IPS-15b (cell line): ENCODE results near the gene PHF10.

Source experiments
- H3K27me3 ChIP-seq: one replicate; pipeline ENCODE4 v1.6.1; 2013; ENCODE audit warnings: low read length; ENCODE audit not compliant: control insufficient read depth, insufficient read depth
- H3K36me3 ChIP-seq: one replicate; pipeline ENCODE4 v1.6.1; 2013; ENCODE audit warnings: low read length; ENCODE audit not compliant: control insufficient read depth, insufficient read depth
- H3K4me1 ChIP-seq: one replicate; pipeline ENCODE4 v1.6.1; 2013; ENCODE audit warnings: mild to moderate bottlenecking, low read length; ENCODE audit not compliant: control insufficient read depth, insufficient read depth
- H3K4me3 ChIP-seq: one replicate; pipeline ENCODE4 v1.5.1; 2013; ENCODE audit warnings: low read depth, low read length
- H3K9ac ChIP-seq: one replicate; pipeline ENCODE4 v1.6.1; 2013; ENCODE audit warnings: low read depth, mild to moderate bottlenecking, low read length
- H3K9me3 ChIP-seq: one replicate; pipeline ENCODE4 v1.6.1; 2013; ENCODE audit warnings: mild to moderate bottlenecking, low read length; ENCODE audit not compliant: control insufficient read depth, insufficient read depth

The PHF10 gene

GRCh38 chr6:169668203-169668847 is 56.0 kb downstream of the PHF10 start:
- Histone ChIP-seq H3K4me1 (peaks cover 4% of the 10 kb centered on the region), H3K9me3 (no peaks in the 10 kb centered on the region), H3K36me3 (peaks cover 18% of the 10 kb centered on the region), H3K27me3 (no peaks in the 10 kb centered on the region), H3K9ac (no peak overlapping the region), H3K4me3 (no peak overlapping the region)

- H3K4me1 ChIP-seq, result peaks cover 4% of the 10 kb centered on the region
- no peak overlapping the region for H3K4me3 ChIP-seq
- no peaks in the 10 kb centered on the region for H3K9me3 ChIP-seq
- no peak overlapping the region for H3K9ac ChIP-seq
- H3K36me3 ChIP-seq, result peaks cover 19% of the 10 kb centered on the region
- H3K27me3 ChIP-seq, result no peaks in the 10 kb centered on the region
These were observed 56.6 kb downstream of the PHF10 start for GRCh38 chr6:169667716-169668115.

- Histone ChIP-seq H3K27me3 (no peaks in the 10 kb centered on the region), H3K36me3 (peaks cover 18% of the 10 kb centered on the region), H3K9me3 (no peaks in the 10 kb centered on the region), H3K9ac (no peak overlapping the region), H3K4me1 (peaks cover 4% of the 10 kb centered on the region), H3K4me3 (no peak overlapping the region)
These were observed 57.9 kb downstream of the PHF10 start for GRCh38 chr6:169666441-169666840.

GRCh38 chr6:169665289-169665688 is 59.0 kb downstream of the PHF10 start:
- peaks cover 4% of the 10 kb centered on the region for H3K4me1 ChIP-seq
- no peaks in the 10 kb centered on the region for H3K9me3 ChIP-seq
- no peaks in the 10 kb centered on the region for H3K27me3 ChIP-seq
- no peak overlapping the region for H3K9ac ChIP-seq
- peaks cover 19% of the 10 kb centered on the region for H3K36me3 ChIP-seq
- H3K4me3 ChIP-seq, result no peak overlapping the region

- H3K4me1 ChIP-seq, result peaks cover 4% of the 10 kb centered on the region
- H3K9ac ChIP-seq, result no peak overlapping the region
- H3K9me3 ChIP-seq, result no peaks in the 10 kb centered on the region
- H3K27me3 ChIP-seq, result no peaks in the 10 kb centered on the region
- H3K4me3 ChIP-seq, result no peak overlapping the region
- H3K36me3 ChIP-seq, result peaks cover 24% of the 10 kb centered on the region
These were observed 60.1 kb downstream of the PHF10 start for GRCh38 chr6:169664227-169664626.

GRCh38 chr6:169663468-169663867 is 60.8 kb downstream of the PHF10 start:
- no peaks in the 10 kb centered on the region for H3K4me1 ChIP-seq
- no peak overlapping the region for H3K4me3 ChIP-seq
- H3K9me3 ChIP-seq, result no peaks in the 10 kb centered on the region
- H3K9ac ChIP-seq, result no peak overlapping the region
- no peaks in the 10 kb centered on the region for H3K27me3 ChIP-seq
- H3K36me3 ChIP-seq, result peaks cover 26% of the 10 kb centered on the region

GRCh38 chr6:169661391-169661756 is 62.9 kb downstream of the PHF10 start:
- H3K4me3 ChIP-seq, result no peak overlapping the region
- no peaks in the 10 kb centered on the region for H3K27me3 ChIP-seq
- H3K9ac ChIP-seq, result no peak overlapping the region
- peaks cover 35% of the 10 kb centered on the region for H3K36me3 ChIP-seq
- H3K4me1 ChIP-seq, result no peaks in the 10 kb centered on the region
- H3K9me3 ChIP-seq, result no peaks in the 10 kb centered on the region

GRCh38 chr6:169660751-169661390 is 63.4 kb downstream of the PHF10 start:
- H3K4me1 ChIP-seq, result no peaks in the 10 kb centered on the region
- no peak overlapping the region for H3K9ac ChIP-seq
- no peaks in the 10 kb centered on the region for H3K27me3 ChIP-seq
- H3K36me3 ChIP-seq, result peaks cover 38% of the 10 kb centered on the region
- no peaks in the 10 kb centered on the region for H3K9me3 ChIP-seq
- H3K4me3 ChIP-seq, result no peak overlapping the region

- peaks cover 44% of the 10 kb centered on the region for H3K36me3 ChIP-seq
- H3K27me3 ChIP-seq, result no peaks in the 10 kb centered on the region
- no peak overlapping the region for H3K9ac ChIP-seq
- H3K4me3 ChIP-seq, result no peak overlapping the region
- H3K9me3 ChIP-seq, result peaks cover 3% of the 10 kb centered on the region
- no peaks in the 10 kb centered on the region for H3K4me1 ChIP-seq
These were observed 64.3 kb downstream of the PHF10 start for GRCh38 chr6:169659820-169660610.

GRCh38 chr6:169657284-169657610 is 67.1 kb downstream of the PHF10 start:
- Histone ChIP-seq H3K9ac (no peak overlapping the region), H3K4me3 (no peak overlapping the region), H3K4me1 (no peaks in the 10 kb centered on the region), H3K27me3 (no peaks in the 10 kb centered on the region), H3K36me3 (peaks cover 42% of the 10 kb centered on the region), H3K9me3 (peaks cover 5% of the 10 kb centered on the region)

- peaks cover 43% of the 10 kb centered on the region for H3K36me3 ChIP-seq
- H3K4me3 ChIP-seq, result no peak overlapping the region
- no peaks in the 10 kb centered on the region for H3K27me3 ChIP-seq
- H3K9ac ChIP-seq, result no peak overlapping the region
- H3K4me1 ChIP-seq, result no peaks in the 10 kb centered on the region
- peaks cover 5% of the 10 kb centered on the region for H3K9me3 ChIP-seq
These were observed 67.6 kb downstream of the PHF10 start for GRCh38 chr6:169656546-169657283.
